Cardiac muscle cell (in vitro differentiated cells and primary cell): ENCODE data around the gene ITPKB. TPM values are rescaled to one million over a fixed set of nuclear protein-coding genes. Genes with fewer than 3 reads are reported as not detected.

ENCODE experiments used
- DNase-seq, 2 donors: peaks; one replicate each; pipeline versions ENCODE4 v3.0.0 to v3.0.0-alpha.2; 2010 to 2017; ENCODE audit warnings: low read depth in 1 of 2, low spot score in 1 of 2
- H3K27ac ChIP-seq: fragments of 200-600 bp; sonication (generic); 2 replicates; pipeline ENCODE4 v1.5.1; 2016
- H3K27me3 ChIP-seq: fragments of 200-600 bp; sonication (generic); 2 replicates; pipeline ENCODE4 v1.6.0; 2016; ENCODE audit warnings: control low read depth
- H3K36me3 ChIP-seq: fragments of 200-600 bp; sonication (generic); 2 replicates; pipeline ENCODE4 v1.5.1; 2016; ENCODE audit warnings: control low read depth
- H3K4me1 ChIP-seq: fragments of 200-600 bp; sonication (generic); 2 replicates; pipeline ENCODE4 v1.8.1; 2017; ENCODE audit warnings: low read depth, mild to moderate bottlenecking, mixed run types
- H3K4me3 ChIP-seq: fragments of 200-600 bp; sonication (generic); 2 replicates; pipeline ENCODE4 v1.5.1; 2016; ENCODE audit warnings: mild to moderate bottlenecking
- H3K9me3 ChIP-seq: fragments of 200-600 bp; sonication (generic); 2 replicates; pipeline ENCODE4 v1.5.1; 2017; ENCODE audit warnings: low read depth, mild to moderate bottlenecking, control low read depth
- CTCF ChIP-seq: IDR thresholded peaks from 2 replicates; pipeline ENCODE4 v1.5.1; 2012; ENCODE audit warnings: low read depth, mild to moderate bottlenecking, low read length
- polyA plus RNA-seq: library from polyadenylated mRNA; unstranded; fragments of >200 nt; fragmentation: Nextera tagmentation; extraction: Ambion mirVana; gene quantifications from 2 replicates; pipeline ENCODE4 v1.2.1, GENCODE V29; 2016
- total RNA-seq: library from RNA; depleted of rRNA; stranded (reverse); fragments of >200 nt; gene quantifications from 2 replicates; pipeline ENCODE4 v1.2.3, GENCODE V29; 2016

The ITPKB gene
- total and polyA plus RNA-seq, 2 experiments from 2014 or later = 3.8 to 12.0 TPM

- H3K27me3 ChIP-seq = no peaks in the 10 kb centered on the region
- H3K4me1 ChIP-seq = no peaks in the 10 kb centered on the region
- H3K36me3 ChIP-seq = no peaks in the 10 kb centered on the region
- DNase-seq = no peak
- no peak overlapping the region for H3K27ac ChIP-seq
- no peak for TF ChIP-seq CTCF
- no peaks in the 10 kb centered on the region for H3K9me3 ChIP-seq
- no peak overlapping the region for H3K4me3 ChIP-seq
Measured at GRCh38 chr1:226582966-226583365, 156.1 kb downstream of the ITPKB start.

Other genes with a start within 250 kb of the ITPKB start
- 2.4 and 7.6 TPM in 2 replicates for gene STUM, start 190.5 kb downstream of the ITPKB start, total RNA-seq
- 0.71 and 4.8 TPM in 2 replicates for gene STUM, start 190.5 kb downstream of the ITPKB start, polyA plus RNA-seq
- 34.8 and 41.3 TPM in 2 replicates for gene PSEN2, start 131.3 kb upstream of the ITPKB start, total RNA-seq
- 16.4 and 31.1 TPM in 2 replicates for gene PSEN2, start 131.3 kb upstream of the ITPKB start, polyA plus RNA-seq
- gene COQ8A, start 201.0 kb upstream of the ITPKB start, total RNA-seq = 34.7 and 59.7 TPM in 2 replicates
- gene COQ8A, start 201.0 kb upstream of the ITPKB start, polyA plus RNA-seq = 45.1 and 71.5 TPM in 2 replicates